Upper lobe of left lung (tissue), 4 donors: ENCODE results near the gene FOXN3.

ENCODE experiments used
- EP300 ChIP-seq, 4 donors: sonication (generic); formaldehyde crosslinking; IDR thresholded peaks; one replicate each; pipeline ENCODE4 v1.5.1; 2017; ENCODE audit warnings: antibody characterized with exemption in 4 of 4, control low read depth in 2 of 4
- POLR2A ChIP-seq, 4 donors: fragments of 450-650 bp; IDR thresholded peaks; one replicate each; pipeline ENCODE4 v1.5.1; 2016 to 2017; ENCODE audit warnings: antibody characterized with exemption in 4 of 4, mild to moderate bottlenecking in 2 of 4
- POLR2AphosphoS5 ChIP-seq, 2 donors: sonication (generic); formaldehyde crosslinking; IDR thresholded peaks; one replicate each; pipeline ENCODE4 v1.5.1; 2017; ENCODE audit warnings: antibody characterized with exemption in 2 of 2
- TF ChIP-seq, protein P1 (sequence below), 6 experiments: fragments of 450-650 bp in 4 of 6; fragments of 200-600 bp in 2 of 6; sonication (generic) in 2 of 6; IDR thresholded peaks; one replicate each; pipeline ENCODE4 v1.5.1; 2016 to 2019; ENCODE audit warnings: antibody characterized with exemption in 6 of 6

DNA sequence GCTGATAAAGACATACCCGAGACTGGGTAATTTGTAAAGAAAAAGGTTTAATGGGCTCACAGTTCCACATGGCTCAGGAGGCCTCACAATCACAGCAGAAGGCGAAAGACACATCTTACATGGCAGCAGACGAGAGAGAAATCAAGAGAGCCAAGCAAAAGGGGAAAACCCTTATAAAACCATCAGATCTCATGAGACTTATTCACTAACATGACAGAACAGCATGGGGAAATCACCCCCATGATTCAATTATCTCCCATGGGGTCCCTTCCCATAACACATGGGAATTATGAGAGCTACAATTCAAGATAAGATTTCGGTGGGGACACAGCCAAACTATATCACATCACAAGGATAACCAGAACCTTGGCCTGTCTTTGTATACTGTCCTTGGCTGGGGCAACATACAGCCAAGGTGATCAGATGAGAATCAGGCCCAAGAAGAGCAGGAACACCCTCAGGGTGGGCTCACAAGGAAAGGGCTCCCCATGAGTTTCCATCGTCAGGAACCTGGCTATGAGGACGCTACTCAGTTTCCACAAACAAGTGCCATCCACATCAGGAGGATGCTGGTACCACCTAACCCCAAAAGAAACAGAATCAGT, 152.7 kb downstream of the FOXN3 start:
- TF ChIP-seq, protein P1, sequence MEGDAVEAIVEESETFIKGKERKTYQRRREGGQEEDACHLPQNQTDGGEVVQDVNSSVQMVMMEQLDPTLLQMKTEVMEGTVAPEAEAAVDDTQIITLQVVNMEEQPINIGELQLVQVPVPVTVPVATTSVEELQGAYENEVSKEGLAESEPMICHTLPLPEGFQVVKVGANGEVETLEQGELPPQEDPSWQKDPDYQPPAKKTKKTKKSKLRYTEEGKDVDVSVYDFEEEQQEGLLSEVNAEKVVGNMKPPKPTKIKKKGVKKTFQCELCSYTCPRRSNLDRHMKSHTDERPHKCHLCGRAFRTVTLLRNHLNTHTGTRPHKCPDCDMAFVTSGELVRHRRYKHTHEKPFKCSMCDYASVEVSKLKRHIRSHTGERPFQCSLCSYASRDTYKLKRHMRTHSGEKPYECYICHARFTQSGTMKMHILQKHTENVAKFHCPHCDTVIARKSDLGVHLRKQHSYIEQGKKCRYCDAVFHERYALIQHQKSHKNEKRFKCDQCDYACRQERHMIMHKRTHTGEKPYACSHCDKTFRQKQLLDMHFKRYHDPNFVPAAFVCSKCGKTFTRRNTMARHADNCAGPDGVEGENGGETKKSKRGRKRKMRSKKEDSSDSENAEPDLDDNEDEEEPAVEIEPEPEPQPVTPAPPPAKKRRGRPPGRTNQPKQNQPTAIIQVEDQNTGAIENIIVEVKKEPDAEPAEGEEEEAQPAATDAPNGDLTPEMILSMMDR (IDR thresholded peaks at IDR 0.05): no peak
- TF ChIP-seq POLR2AphosphoS5 (IDR thresholded peaks at IDR 0.05) (no peak), POLR2A (IDR thresholded peaks at IDR 0.05) (no peak), EP300 (IDR thresholded peaks at IDR 0.05) (no peak)
